Hepatic stellate cell (primary cell): ENCODE data around the gene SELENOW.
"Not testable (repeated sequence)": the region's sequence is repeated elsewhere in the genome, so short reads cannot be mapped to it uniquely, and the experiment has no call there.

ENCODE experiments used
- DNase-seq: peaks from one replicate; pipeline ENCODE4 v3.0.0; 2011; ENCODE audit warnings: low spot score

SELENOW gene

GRCh38 chr19:47778049-47778953, at the start of gene SELENOW:
Gene SELENOW (plus strand): TSS chr19:47778703. CDS start chr19:47778786, 83 bp downstream.
- DNase-seq = peak; percentile 88

GRCh38 chr19:47729468-47729798, 49.1 kb upstream of the SELENOW start:
- DNase-seq = peak; percentile 89

- DNase-seq = peak; percentile 12
These were observed 48.5 kb upstream of the SELENOW start for GRCh38 chr19:47729799-47730520.

- no peak for DNase-seq
These were observed 48.0 kb upstream of the SELENOW start for GRCh38 chr19:47730521-47730889.

GRCh38 chr19:47730910-47731309, 47.6 kb upstream of the SELENOW start:
- no peak for DNase-seq

GRCh38 chr19:47735131-47735530, 43.4 kb upstream of the SELENOW start:
- no peak for DNase-seq

GRCh38 chr19:47740866-47741519, 37.5 kb upstream of the SELENOW start:
- DNase-seq = no peak

- DNase-seq = no peak
These were observed 36.9 kb upstream of the SELENOW start for GRCh38 chr19:47741544-47742140.

GRCh38 chr19:47742634-47743033, 35.9 kb upstream of the SELENOW start:
- DNase-seq = peak; percentile 52

- DNase-seq = peak; percentile 98
These were observed 33.2 kb upstream of the SELENOW start, which contains the start of gene NOP53 for GRCh38 chr19:47745010-47745901. Gene NOP53 (plus strand): TSS chr19:47745546. CDS start chr19:47745560, 14 bp downstream.

GRCh38 chr19:47746129-47746528, 32.4 kb upstream of the SELENOW start:
- not testable (repeated sequence) for DNase-seq

- no peak for DNase-seq
These were observed 29.2 kb upstream of the SELENOW start for GRCh38 chr19:47749326-47749725.

GRCh38 chr19:47750752-47751151, 27.8 kb upstream of the SELENOW start:
- no peak for DNase-seq

- DNase-seq = no peak
These were observed 25.9 kb upstream of the SELENOW start for GRCh38 chr19:47752440-47753211.

- peak; percentile 6 for DNase-seq
These were observed 24.1 kb upstream of the SELENOW start for GRCh38 chr19:47754206-47755064.

- no peak for DNase-seq
These were observed 23.3 kb upstream of the SELENOW start for GRCh38 chr19:47755065-47755761.

GRCh38 chr19:47755762-47756626, 22.5 kb upstream of the SELENOW start:
- peak; percentile 4 for DNase-seq

- DNase-seq = no peak
These were observed 21.9 kb upstream of the SELENOW start for GRCh38 chr19:47756627-47756929.
